Measurements from ENCODE around the gene RINL.

RINL gene

GRCh38 chr19:38831142-38831605, 46.9 kb downstream of the RINL start:
- TF ChIP-seq FOXM1 (IDR thresholded peaks at IDR 0.05; ENCODE audit: borderline replicate concordance, low read depth) (no peak), RAD21 (IDR thresholded peaks at IDR 0.05; ENCODE audit: low read depth) (peak; percentile 18; the same call in 1 of the 2 replicates), TEAD4 (IDR thresholded peaks at IDR 0.05) (peak; percentile 77), TAF1 (IDR thresholded peaks at IDR 0.05; ENCODE audit: low read depth) (no peak)

- no peak for TF ChIP-seq CEBPB (IDR thresholded peaks at IDR 0.05)
- TF ChIP-seq USF1 (IDR thresholded peaks at IDR 0.05) = no peak
- no peak for TF ChIP-seq EGR1 (IDR thresholded peaks at IDR 0.05)
- TF ChIP-seq YY1 (IDR thresholded peaks at IDR 0.05; ENCODE audit: low read depth) = no peak
- no peak for TF ChIP-seq TAF1 (IDR thresholded peaks at IDR 0.05; ENCODE audit: low read depth)
- TF ChIP-seq NFIC (IDR thresholded peaks at IDR 0.05) = no peak
- TF ChIP-seq FOXM1 (IDR thresholded peaks at IDR 0.05; ENCODE audit: borderline replicate concordance, low read depth) = no peak
These were observed 47.9 kb downstream of the RINL start for GRCh38 chr19:38830039-38830733.

- TF ChIP-seq CREB1 (IDR thresholded peaks at IDR 0.05; ENCODE audit: low read depth) (no peak), YY1 (IDR thresholded peaks at IDR 0.05; ENCODE audit: low read depth) (no peak), REST (IDR thresholded peaks at IDR 0.05; ENCODE audit: low read depth) (no peak), TAF1 (IDR thresholded peaks at IDR 0.05; ENCODE audit: low read depth) (no peak), CEBPB (IDR thresholded peaks at IDR 0.05) (no peak), MAX (IDR thresholded peaks at IDR 0.05) (no peak), USF1 (IDR thresholded peaks at IDR 0.05) (no peak), TEAD4 (IDR thresholded peaks at IDR 0.05) (no peak), EGR1 (IDR thresholded peaks at IDR 0.05) (no peak), NFIC (IDR thresholded peaks at IDR 0.05) (no peak), ZBTB7A (IDR thresholded peaks at IDR 0.05; ENCODE audit: low read depth) (no peak), RAD21 (IDR thresholded peaks at IDR 0.05; ENCODE audit: low read depth) (no peak), EP300 (IDR thresholded peaks at IDR 0.05; ENCODE audit: borderline replicate concordance) (no peak), TCF12 (IDR thresholded peaks at IDR 0.05; ENCODE audit: low read depth) (no peak), FOXM1 (IDR thresholded peaks at IDR 0.05; ENCODE audit: borderline replicate concordance, low read depth) (no peak)
These were observed 51.1 kb downstream of the RINL start for GRCh38 chr19:38826856-38827551.

GRCh38 chr19:38819231-38819920, 58.7 kb downstream of the RINL start:
- TF ChIP-seq FOXM1 (IDR thresholded peaks at IDR 0.05; ENCODE audit: borderline replicate concordance, low read depth) = no peak
- no peak for TF ChIP-seq TEAD4 (IDR thresholded peaks at IDR 0.05)
- no peak for TF ChIP-seq REST (IDR thresholded peaks at IDR 0.05; ENCODE audit: low read depth)
- no peak for TF ChIP-seq ZBTB7A (IDR thresholded peaks at IDR 0.05; ENCODE audit: low read depth)
- TF ChIP-seq CREB1 (IDR thresholded peaks at IDR 0.05; ENCODE audit: low read depth) = no peak
- no peak for TF ChIP-seq EGR1 (IDR thresholded peaks at IDR 0.05)
- no peak for TF ChIP-seq TCF12 (IDR thresholded peaks at IDR 0.05; ENCODE audit: low read depth)
- no peak for TF ChIP-seq EP300 (IDR thresholded peaks at IDR 0.05; ENCODE audit: borderline replicate concordance)
- TF ChIP-seq USF1 (IDR thresholded peaks at IDR 0.05) = no peak
- TF ChIP-seq NFIC (IDR thresholded peaks at IDR 0.05) = no peak
- no peak for TF ChIP-seq RAD21 (IDR thresholded peaks at IDR 0.05; ENCODE audit: low read depth)
- no peak for TF ChIP-seq YY1 (IDR thresholded peaks at IDR 0.05; ENCODE audit: low read depth)
- no peak for TF ChIP-seq CEBPB (IDR thresholded peaks at IDR 0.05)

All from Ishikawa (cell line).